ENCODE measurements around the gene NIT1.

- TF ChIP-seq CTCF (IDR thresholded peaks at IDR 0.05) (no peak), POLR2A (IDR thresholded peaks at IDR 0.05) (no peak), POLR2AphosphoS5 (IDR thresholded peaks at IDR 0.05) (no peak)
Measured at GRCh38 chr1:161162052-161162451, 44.1 kb downstream of the NIT1 start.

Data from breast epithelium (tissue), 3 donors.